SK-N-SH (cell line): Measurements from ENCODE around the gene MVB12B. TPM values are rescaled to one million over a fixed set of nuclear protein-coding genes. Genes with fewer than 3 reads are reported as not detected.
A peak's percentile ranks its signal among the peaks of the same experiment; 100 is the strongest.

Experiments used
- CTCF ChIA-PET: fragments of 300-600, 350-600 bp; formaldehyde crosslinking; extraction: SDS; loops from one replicate; lab custom pipeline; 2021; lab: Yijun Ruan, JAX
- POLR2A ChIA-PET: fragments of 350-600 bp; sonication (Branson Sonifier 250); formaldehyde crosslinking; extraction: SDS; loops from one replicate; lab custom pipeline; 2020; ENCODE audit warnings: antibody characterized with exemption, inconsistent platforms; lab: Yijun Ruan, JAX
- DNase-seq: peaks from one replicate; pipeline ENCODE4 v3.0.0; 2012
- H2AFZ ChIP-seq: fragments of 200-600 bp; sonication (generic); 2 replicates; pipeline ENCODE4 v1.8.1; 2016; ENCODE audit warnings: antibody characterized with exemption, mild to moderate bottlenecking, low read depth
- H3F3A ChIP-seq: fragments of 200-600 bp; sonication (generic); replicated peaks from 2 replicates; pipeline ENCODE3; 2016; ENCODE audit warnings: antibody characterized with exemption, mild to moderate bottlenecking; ENCODE audit not compliant: insufficient read depth
- H3K27ac ChIP-seq, 2 experiments: fragments of 200-500 bp in 1 of 2; fragments of 200-600 bp in 1 of 2; sonication (Bioruptor generic) in 1 of 2; sonication (generic), shearing (Covaris generic) in 1 of 2; 2 replicates each; pipeline versions ENCODE4 v1.5.1 to v1.6.1; 2014 to 2016; ENCODE audit warnings: low read depth in 2 of 2, inconsistent platforms in 1 of 2, low read length in 1 of 2, mild to moderate bottlenecking in 1 of 2, mixed read lengths in 1 of 2
- H3K27me3 ChIP-seq: fragments of 200-600 bp; sonication (generic), shearing (Covaris generic); 2 replicates; pipeline ENCODE4 v1.6.1; 2016; ENCODE audit warnings: mixed run types; ENCODE audit not compliant: insufficient read depth
- H3K36me3 ChIP-seq, 2 experiments: fragments of 200-500 bp in 1 of 2; fragments of 200-600 bp in 1 of 2; sonication (Bioruptor generic) in 1 of 2; sonication (generic) in 1 of 2; replicated peaks in 1 of 2; 2 replicates each; pipeline versions ENCODE3 to v1.5.1; 2014 to 2016; ENCODE audit warnings: low read length in 1 of 2, mild to moderate bottlenecking in 1 of 2; ENCODE audit not compliant: insufficient read depth in 2 of 2, control insufficient read depth in 1 of 2
- H3K4me1 ChIP-seq, 2 experiments: fragments of 200-500 bp in 1 of 2; fragments of 200-600 bp in 1 of 2; sonication (Bioruptor generic) in 1 of 2; sonication (generic), shearing (Covaris generic) in 1 of 2; 2 replicates each; pipeline versions ENCODE4 v1.5.1 to v1.6.1; 2014 to 2016; ENCODE audit warnings: low read depth in 1 of 2, low read length in 1 of 2, mixed run types in 1 of 2; ENCODE audit not compliant: insufficient read depth in 2 of 2, control insufficient read depth in 1 of 2
- H3K4me2 ChIP-seq: fragments of 200-600 bp; sonication (generic), shearing (Covaris generic); 2 replicates; pipeline ENCODE4 v1.6.1; 2017; ENCODE audit warnings: mixed run types
- H3K4me3 ChIP-seq, 2 experiments: fragments of 200-500 bp in 1 of 2; fragments of 200-600 bp in 1 of 2; sonication (Bioruptor generic) in 1 of 2; sonication (generic), shearing (Covaris generic) in 1 of 2; 2 replicates each; pipeline versions ENCODE4 v1.5.1 to v1.8.1; 2014 to 2016; ENCODE audit warnings: low read depth in 2 of 2, inconsistent platforms in 1 of 2, low read length in 1 of 2, mild to moderate bottlenecking in 1 of 2, mixed read lengths in 1 of 2, moderate library complexity in 1 of 2
- H3K79me2 ChIP-seq: fragments of 200-600 bp; sonication (generic); 2 replicates; pipeline ENCODE4 v1.8.1; 2017; ENCODE audit warnings: mild to moderate bottlenecking; ENCODE audit not compliant: insufficient read depth
- H3K9ac ChIP-seq: fragments of 200-600 bp; sonication (generic); 2 replicates; pipeline ENCODE4 v1.6.1; 2017; ENCODE audit warnings: mixed run types
- H3K9me2 ChIP-seq: fragments of 200-600 bp; sonication (generic); 2 replicates; pipeline ENCODE4 v1.6.1; 2017; ENCODE audit warnings: mixed run types
- H3K9me3 ChIP-seq: fragments of 200-600 bp; sonication (generic); 2 replicates; pipeline ENCODE4 v1.6.1; 2017; ENCODE audit warnings: mixed run types, mild to moderate bottlenecking, moderate library complexity
- H4K20me1 ChIP-seq: fragments of 200-600 bp; sonication (generic); 2 replicates; pipeline ENCODE4 v1.6.1; 2017; ENCODE audit warnings: mild to moderate bottlenecking, mixed run types; ENCODE audit not compliant: insufficient read depth
- CHD2 ChIP-seq: fragments of 150-350 bp; IDR thresholded peaks from 2 replicates; pipeline ENCODE4 v1.6.1; 2018; ENCODE audit warnings: low read length; ENCODE audit not compliant: partially characterized antibody
- EP300 ChIP-seq, 2 experiments: IDR thresholded peaks; 2 replicates each; pipeline versions ENCODE4 v1.4.0 to v1.6.1; 2012; ENCODE audit warnings: borderline replicate concordance in 1 of 2, low read depth in 1 of 2, low read length in 1 of 2
- FOSL2 ChIP-seq: IDR thresholded peaks from 2 replicates; pipeline ENCODE4 v1.4.0; 2012; ENCODE audit warnings: low read depth, mild to moderate bottlenecking, moderate library complexity, borderline replicate concordance
- FOXJ3 ChIP-seq: sonication (generic); formaldehyde crosslinking; IDR thresholded peaks from 2 replicates; pipeline ENCODE4 v1.5.1; 2020; ENCODE audit warnings: mild to moderate bottlenecking, missing genetic modification reagents
- FOXM1 ChIP-seq: IDR thresholded peaks from 2 replicates; pipeline ENCODE4 v1.4.0; 2012; ENCODE audit warnings: low read depth, mild to moderate bottlenecking
- GABPA ChIP-seq: IDR thresholded peaks from 2 replicates; pipeline ENCODE4 v1.4.0; 2012; ENCODE audit warnings: low read depth, mild to moderate bottlenecking
- MXI1 ChIP-seq: IDR thresholded peaks from 2 replicates; pipeline ENCODE4 v1.6.1; 2012; ENCODE audit warnings: mild to moderate bottlenecking, low read depth, low read length, improper control_type of control experiment
- NFIC ChIP-seq: IDR thresholded peaks from 2 replicates; pipeline ENCODE4 v1.4.0; 2012; ENCODE audit warnings: borderline replicate concordance
- POLR2AphosphoS5 ChIP-seq: IDR thresholded peaks from 2 replicates; pipeline ENCODE4 v1.6.1; 2012; ENCODE audit warnings: low read depth, low read length
- RAD21 ChIP-seq: IDR thresholded peaks from 2 replicates; pipeline ENCODE4 v1.6.1; 2012; ENCODE audit warnings: mild to moderate bottlenecking, low read length
- RFX5 ChIP-seq: IDR thresholded peaks from 2 replicates; pipeline ENCODE4 v1.6.1; 2012; ENCODE audit warnings: mild to moderate bottlenecking, improper control_type of control experiment, low read length
- RXRA ChIP-seq: IDR thresholded peaks from 2 replicates; pipeline ENCODE4 v1.4.0; 2012; ENCODE audit warnings: low read depth, mild to moderate bottlenecking, borderline replicate concordance
- SIN3A ChIP-seq: IDR thresholded peaks from 2 replicates; pipeline ENCODE4 v1.6.1; 2012; ENCODE audit warnings: low read depth, mild to moderate bottlenecking, low read length, moderate library complexity, borderline replicate concordance
- TCF12 ChIP-seq: IDR thresholded peaks from 2 replicates; pipeline ENCODE4 v1.4.0; 2012
- TEAD4 ChIP-seq: IDR thresholded peaks from 2 replicates; pipeline ENCODE4 v1.4.0; 2012; ENCODE audit warnings: mild to moderate bottlenecking, borderline replicate concordance; ENCODE audit not compliant: insufficient read depth
- WGBS: methylation state at CpG from one replicate; pipeline ENCODE4 v1.1.6; 2017; ENCODE audit warnings: low lambda C conversion rate; 5-methylcytosine and 5-hydroxymethylcytosine counted together
- polyA plus RNA-seq, 3 experiments: library from polyadenylated mRNA; depleted of rRNA; stranded (reverse); fragments of >200 nt; gene quantifications; 2 replicates each; pipeline ENCODE4 v1.2.3, GENCODE V29; 2012
- TF ChIP-seq, protein P1 (sequence below): fragments of 200-600 bp; sonication (generic); IDR thresholded peaks from 2 replicates; pipeline ENCODE4 v1.6.1; 2017; ENCODE audit warnings: antibody characterized with exemption, mild to moderate bottlenecking, moderate library complexity
- TF ChIP-seq, protein P2 (sequence below): IDR thresholded peaks from 2 replicates; pipeline ENCODE4 v1.4.0; 2012; ENCODE audit warnings: low read depth
- TF ChIP-seq, protein P3 (sequence below): IDR thresholded peaks from 2 replicates; pipeline ENCODE4 v1.6.1; 2012; ENCODE audit warnings: mild to moderate bottlenecking, low read depth, low read length, moderate library complexity
- TF ChIP-seq, protein P4 (sequence below): IDR thresholded peaks from 2 replicates; pipeline ENCODE4 v1.4.0; 2012; ENCODE audit warnings: low read depth, borderline replicate concordance

The MVB12B gene
- polyA plus RNA-seq, 1 of the 3 experiments (the other 2 are of a cell fraction): 5.1 TPM

DNA sequence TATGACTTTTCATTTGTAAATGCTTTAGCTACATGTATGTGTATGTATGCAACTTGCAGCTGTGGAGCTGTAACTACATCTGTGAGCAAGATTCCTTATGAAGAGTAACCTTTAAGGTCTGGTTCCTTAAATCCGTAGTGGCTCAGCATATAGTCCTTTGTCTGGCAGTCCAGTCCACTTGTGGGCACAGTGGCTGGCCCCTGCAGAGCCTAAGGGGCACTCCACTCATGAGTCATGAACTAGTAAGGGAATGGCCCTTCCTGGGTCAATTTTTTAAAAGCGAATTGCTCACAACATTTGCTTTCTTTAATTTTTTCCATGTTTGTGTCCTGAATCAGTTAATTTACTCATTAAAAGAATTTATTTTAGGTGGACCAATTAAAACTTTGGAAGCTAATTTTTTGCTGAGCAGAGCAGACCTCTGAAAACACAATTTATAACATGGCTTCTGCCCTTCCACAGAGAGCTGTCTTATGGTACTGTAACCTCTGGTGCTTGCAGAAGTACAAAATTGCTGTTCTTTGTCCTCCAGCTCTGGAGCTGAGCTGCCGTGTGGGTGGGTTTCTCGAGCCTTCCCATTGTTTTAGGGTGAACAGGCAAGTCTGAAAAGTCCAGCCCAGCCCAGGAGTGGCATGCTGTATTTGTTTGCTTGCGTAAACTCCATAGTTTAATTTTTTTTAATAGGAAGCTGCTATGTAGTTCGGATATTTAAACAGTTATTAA lies 110.1 kb downstream of the MVB12B start:
- H3K9me2 ChIP-seq: no peaks in the 10 kb centered on the region
- no peak for TF ChIP-seq MXI1
- TF ChIP-seq, protein P1, sequence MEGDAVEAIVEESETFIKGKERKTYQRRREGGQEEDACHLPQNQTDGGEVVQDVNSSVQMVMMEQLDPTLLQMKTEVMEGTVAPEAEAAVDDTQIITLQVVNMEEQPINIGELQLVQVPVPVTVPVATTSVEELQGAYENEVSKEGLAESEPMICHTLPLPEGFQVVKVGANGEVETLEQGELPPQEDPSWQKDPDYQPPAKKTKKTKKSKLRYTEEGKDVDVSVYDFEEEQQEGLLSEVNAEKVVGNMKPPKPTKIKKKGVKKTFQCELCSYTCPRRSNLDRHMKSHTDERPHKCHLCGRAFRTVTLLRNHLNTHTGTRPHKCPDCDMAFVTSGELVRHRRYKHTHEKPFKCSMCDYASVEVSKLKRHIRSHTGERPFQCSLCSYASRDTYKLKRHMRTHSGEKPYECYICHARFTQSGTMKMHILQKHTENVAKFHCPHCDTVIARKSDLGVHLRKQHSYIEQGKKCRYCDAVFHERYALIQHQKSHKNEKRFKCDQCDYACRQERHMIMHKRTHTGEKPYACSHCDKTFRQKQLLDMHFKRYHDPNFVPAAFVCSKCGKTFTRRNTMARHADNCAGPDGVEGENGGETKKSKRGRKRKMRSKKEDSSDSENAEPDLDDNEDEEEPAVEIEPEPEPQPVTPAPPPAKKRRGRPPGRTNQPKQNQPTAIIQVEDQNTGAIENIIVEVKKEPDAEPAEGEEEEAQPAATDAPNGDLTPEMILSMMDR: no peak
- no peak for TF ChIP-seq GABPA
- TF ChIP-seq FOSL2: peak; percentile 22; the same call in 1 of the 2 replicates
- TF ChIP-seq, protein P2, sequence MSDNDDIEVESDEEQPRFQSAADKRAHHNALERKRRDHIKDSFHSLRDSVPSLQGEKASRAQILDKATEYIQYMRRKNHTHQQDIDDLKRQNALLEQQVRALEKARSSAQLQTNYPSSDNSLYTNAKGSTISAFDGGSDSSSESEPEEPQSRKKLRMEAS: no peak
- TF ChIP-seq TEAD4: no peak
- TF ChIP-seq CHD2: no peak
- TF ChIP-seq, all 33 proteins: peak for 1
- no peak overlapping the region for H3K4me3 ChIP-seq
- peaks cover 2 to 8% of the 10 kb centered on the region in 2 experiments for H3K36me3 ChIP-seq
- no peaks in the 10 kb centered on the region for H3K79me2 ChIP-seq
- peak overlapping the region; percentile 60; the same call in 1 of the 2 replicates for H2AFZ ChIP-seq
- H3K4me2 ChIP-seq: peak overlapping the region; percentile 43; the same call in 1 of the 2 replicates
- DNase-seq: peak; percentile 50
- WGBS: 43% methylated on average over 6 of the region's 6 CpGs
- no peak overlapping the region for H3K9ac ChIP-seq
- H3K9me3 ChIP-seq: no peaks in the 10 kb centered on the region
- H3F3A ChIP-seq: peaks cover 9% of the 10 kb centered on the region
- no peaks in the 10 kb centered on the region for H3K27me3 ChIP-seq
- peaks cover 15 to 40% of the 10 kb centered on the region in 2 experiments for H3K4me1 ChIP-seq
- POLR2A ChIA-PET: no interaction called here
- CTCF ChIA-PET: interaction anchor here (0.8 to 6.1 kb wide), 5 partner anchors 10 to 1029 kb away, joined by 3 to 22 read pairs (median 3); no protein-coding TSS in a partner anchor
- peak overlapping the region; percentile 27 to 53; a peak in 2 of 4 replicates for H3K27ac ChIP-seq
- no peaks in the 10 kb centered on the region for H4K20me1 ChIP-seq

DNA sequence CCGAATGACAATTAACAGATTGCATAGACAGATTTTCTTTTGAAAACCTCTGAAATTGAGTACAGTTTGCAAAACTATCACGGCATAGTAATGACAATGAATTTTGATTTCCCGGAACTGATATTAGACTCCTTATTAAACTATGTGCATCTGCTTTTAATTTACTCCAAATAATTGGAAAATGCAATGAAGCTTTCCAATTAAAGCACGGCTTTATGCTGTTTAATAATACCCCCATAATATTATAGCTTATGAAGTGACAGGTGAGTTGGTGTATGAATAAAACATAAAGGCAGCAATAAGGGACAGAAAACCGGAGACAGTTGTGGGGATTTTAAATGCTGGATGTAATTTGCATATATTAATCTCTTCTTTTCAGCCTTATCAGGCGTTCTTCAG lies 110.6 kb downstream of the MVB12B start:
- peak overlapping the region; percentile 43; the same call in 1 of the 2 replicates for H3K4me2 ChIP-seq
- H3K9me3 ChIP-seq: no peaks in the 10 kb centered on the region
- no peaks in the 10 kb centered on the region for H3K79me2 ChIP-seq
- DNase-seq: no peak
- peaks cover 2 to 8% of the 10 kb centered on the region in 2 experiments for H3K36me3 ChIP-seq
- H3K9ac ChIP-seq: no peak overlapping the region
- ChIA-PET CTCF (interaction anchor here (0.8 to 1.2 kb wide), 3 partner anchors 10 to 54 kb away, joined by 3 to 6 read pairs (median 3); no protein-coding TSS in a partner anchor), POLR2A (no interaction called here)
- 68% methylated on average over 6 of the region's 6 CpGs for WGBS
- H3F3A ChIP-seq: peaks cover 9% of the 10 kb centered on the region
- peaks cover 15 to 40% of the 10 kb centered on the region in 2 experiments for H3K4me1 ChIP-seq
- H2AFZ ChIP-seq: peak overlapping the region; percentile 60; the same call in 1 of the 2 replicates
- peak overlapping the region; percentile 27 to 53; a peak in 2 of 4 replicates for H3K27ac ChIP-seq
- no peaks in the 10 kb centered on the region for H4K20me1 ChIP-seq
- H3K4me3 ChIP-seq: no peak overlapping the region
- TF ChIP-seq EP300 (IDR thresholded peaks at IDR 0.05; ENCODE audit: borderline replicate concordance in 1 of 2, low read depth in 1 of 2, low read length in 1 of 2): peak in 1 of 2 experiments; percentile 32; a peak in 1 of 4 replicates
- TF ChIP-seq FOXM1: no peak
- no peak for TF ChIP-seq RFX5
- TF ChIP-seq, protein P3, sequence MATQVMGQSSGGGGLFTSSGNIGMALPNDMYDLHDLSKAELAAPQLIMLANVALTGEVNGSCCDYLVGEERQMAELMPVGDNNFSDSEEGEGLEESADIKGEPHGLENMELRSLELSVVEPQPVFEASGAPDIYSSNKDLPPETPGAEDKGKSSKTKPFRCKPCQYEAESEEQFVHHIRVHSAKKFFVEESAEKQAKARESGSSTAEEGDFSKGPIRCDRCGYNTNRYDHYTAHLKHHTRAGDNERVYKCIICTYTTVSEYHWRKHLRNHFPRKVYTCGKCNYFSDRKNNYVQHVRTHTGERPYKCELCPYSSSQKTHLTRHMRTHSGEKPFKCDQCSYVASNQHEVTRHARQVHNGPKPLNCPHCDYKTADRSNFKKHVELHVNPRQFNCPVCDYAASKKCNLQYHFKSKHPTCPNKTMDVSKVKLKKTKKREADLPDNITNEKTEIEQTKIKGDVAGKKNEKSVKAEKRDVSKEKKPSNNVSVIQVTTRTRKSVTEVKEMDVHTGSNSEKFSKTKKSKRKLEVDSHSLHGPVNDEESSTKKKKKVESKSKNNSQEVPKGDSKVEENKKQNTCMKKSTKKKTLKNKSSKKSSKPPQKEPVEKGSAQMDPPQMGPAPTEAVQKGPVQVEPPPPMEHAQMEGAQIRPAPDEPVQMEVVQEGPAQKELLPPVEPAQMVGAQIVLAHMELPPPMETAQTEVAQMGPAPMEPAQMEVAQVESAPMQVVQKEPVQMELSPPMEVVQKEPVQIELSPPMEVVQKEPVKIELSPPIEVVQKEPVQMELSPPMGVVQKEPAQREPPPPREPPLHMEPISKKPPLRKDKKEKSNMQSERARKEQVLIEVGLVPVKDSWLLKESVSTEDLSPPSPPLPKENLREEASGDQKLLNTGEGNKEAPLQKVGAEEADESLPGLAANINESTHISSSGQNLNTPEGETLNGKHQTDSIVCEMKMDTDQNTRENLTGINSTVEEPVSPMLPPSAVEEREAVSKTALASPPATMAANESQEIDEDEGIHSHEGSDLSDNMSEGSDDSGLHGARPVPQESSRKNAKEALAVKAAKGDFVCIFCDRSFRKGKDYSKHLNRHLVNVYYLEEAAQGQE: no peak
- no peak for TF ChIP-seq POLR2AphosphoS5
- no peak for TF ChIP-seq FOXJ3 (CRISPR knock-in tag)
- TF ChIP-seq, protein P4, sequence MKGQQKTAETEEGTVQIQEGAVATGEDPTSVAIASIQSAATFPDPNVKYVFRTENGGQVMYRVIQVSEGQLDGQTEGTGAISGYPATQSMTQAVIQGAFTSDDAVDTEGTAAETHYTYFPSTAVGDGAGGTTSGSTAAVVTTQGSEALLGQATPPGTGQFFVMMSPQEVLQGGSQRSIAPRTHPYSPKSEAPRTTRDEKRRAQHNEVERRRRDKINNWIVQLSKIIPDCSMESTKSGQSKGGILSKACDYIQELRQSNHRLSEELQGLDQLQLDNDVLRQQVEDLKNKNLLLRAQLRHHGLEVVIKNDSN: no peak
- no peak for TF ChIP-seq SIN3A
- no peak for TF ChIP-seq NFIC
- TF ChIP-seq RAD21: no peak
- no peak for TF ChIP-seq RXRA
- peak; percentile 21; the same call in 1 of the 2 replicates for TF ChIP-seq TCF12
- H3K9me2 ChIP-seq: no peaks in the 10 kb centered on the region
- H3K27me3 ChIP-seq: no peaks in the 10 kb centered on the region
